ENCODE measurements around the gene HEATR3. TPM values are rescaled to one million over a fixed set of nuclear protein-coding genes. Genes with fewer than 3 reads are reported as not detected.

The HEATR3 gene
- total RNA-seq, 1 donor from 2014 or later: 25.1 TPM

DNA sequence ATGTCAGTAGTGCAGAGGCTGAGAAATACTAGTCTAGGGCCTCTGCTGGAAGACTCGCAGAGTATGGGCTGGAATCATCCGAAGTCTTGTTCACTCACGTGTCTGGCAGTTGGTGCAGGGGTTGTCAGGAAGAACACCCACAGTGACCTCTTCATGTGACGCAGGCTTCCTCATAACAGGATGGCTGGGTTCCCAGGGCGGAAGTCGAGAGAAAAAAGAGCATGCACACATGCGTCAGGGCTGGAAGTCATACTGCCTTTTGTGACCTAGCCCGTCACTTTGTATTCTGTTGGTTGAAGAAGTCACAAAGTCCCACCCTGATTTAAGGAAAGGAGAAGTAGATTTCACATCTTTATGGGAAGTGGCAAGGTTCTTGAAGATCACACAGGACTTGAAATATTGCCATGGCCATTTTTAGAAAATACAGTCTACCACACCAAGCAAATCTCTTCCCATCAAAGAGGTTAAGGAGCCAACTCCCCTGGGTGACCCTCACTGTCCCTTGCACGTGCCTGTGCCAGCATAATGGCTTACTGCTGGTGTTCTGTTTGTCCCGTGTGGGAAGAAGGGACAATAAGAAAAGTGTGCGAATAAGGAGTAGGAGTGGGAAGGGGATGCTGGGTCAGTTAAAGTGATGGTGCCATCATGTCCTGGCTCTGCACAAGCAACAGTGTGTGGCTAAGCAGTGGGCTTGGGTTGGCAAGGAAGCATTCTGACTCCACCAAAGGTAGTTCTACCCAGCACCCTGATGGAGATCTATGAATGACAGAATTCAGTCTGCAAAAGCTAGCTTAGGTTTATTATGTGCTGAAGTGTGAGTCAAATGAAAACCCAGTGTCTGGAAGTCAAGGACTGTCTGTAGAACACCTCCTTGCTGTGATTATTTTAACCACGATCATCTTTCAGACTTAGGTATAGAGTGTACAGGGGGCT lies 28.1 kb downstream of the HEATR3 start:
- Histone ChIP-seq H3K9ac (ENCODE audit: low read depth in 1 of 3, low read length in 3 of 3) (no peak overlapping the region), H3K27me3 (ENCODE audit: control insufficient read depth in 3 of 3, insufficient read depth in 3 of 3, low read length in 3 of 3) (no peaks in the 10 kb centered on the region), H3K9me3 (ENCODE audit: control insufficient read depth in 3 of 3, low read length in 3 of 3) (no peaks in the 10 kb centered on the region), H3K4me3 (ENCODE audit: low read length in 3 of 3) (no peak overlapping the region), H3K36me3 (ENCODE audit: control insufficient read depth in 3 of 3, insufficient read depth in 3 of 3, low read length in 3 of 3) (peaks cover 6 to 16% (median 6%) of the 10 kb centered on the region in 3 donors), H3K27ac (ENCODE audit: low read depth, low read length) (peak overlapping the region; percentile 71), H3K4me1 (ENCODE audit: control insufficient read depth in 3 of 3, insufficient read depth in 3 of 3, low read length in 3 of 3) (peaks cover 0 to 5% (median 3%) of the 10 kb centered on the region in 3 donors)

- Histone ChIP-seq H3K9ac (ENCODE audit: low read depth in 1 of 3, low read length in 3 of 3) (no peak overlapping the region), H3K36me3 (ENCODE audit: control insufficient read depth in 3 of 3, insufficient read depth in 3 of 3, low read length in 3 of 3) (peaks cover 14 to 26% (median 19%) of the 10 kb centered on the region in 3 donors), H3K27me3 (ENCODE audit: control insufficient read depth in 3 of 3, insufficient read depth in 3 of 3, low read length in 3 of 3) (no peaks in the 10 kb centered on the region), H3K4me1 (ENCODE audit: control insufficient read depth in 3 of 3, insufficient read depth in 3 of 3, low read length in 3 of 3) (peaks cover 0 to 5% (median 3%) of the 10 kb centered on the region in 3 donors), H3K27ac (ENCODE audit: low read depth, low read length) (no peak overlapping the region), H3K9me3 (ENCODE audit: control insufficient read depth in 3 of 3, low read length in 3 of 3) (no peaks in the 10 kb centered on the region), H3K4me3 (ENCODE audit: low read length in 3 of 3) (no peak overlapping the region)
These were observed 31.0 kb downstream of the HEATR3 start for GRCh38 chr16:50096791-50097190.

DNA sequence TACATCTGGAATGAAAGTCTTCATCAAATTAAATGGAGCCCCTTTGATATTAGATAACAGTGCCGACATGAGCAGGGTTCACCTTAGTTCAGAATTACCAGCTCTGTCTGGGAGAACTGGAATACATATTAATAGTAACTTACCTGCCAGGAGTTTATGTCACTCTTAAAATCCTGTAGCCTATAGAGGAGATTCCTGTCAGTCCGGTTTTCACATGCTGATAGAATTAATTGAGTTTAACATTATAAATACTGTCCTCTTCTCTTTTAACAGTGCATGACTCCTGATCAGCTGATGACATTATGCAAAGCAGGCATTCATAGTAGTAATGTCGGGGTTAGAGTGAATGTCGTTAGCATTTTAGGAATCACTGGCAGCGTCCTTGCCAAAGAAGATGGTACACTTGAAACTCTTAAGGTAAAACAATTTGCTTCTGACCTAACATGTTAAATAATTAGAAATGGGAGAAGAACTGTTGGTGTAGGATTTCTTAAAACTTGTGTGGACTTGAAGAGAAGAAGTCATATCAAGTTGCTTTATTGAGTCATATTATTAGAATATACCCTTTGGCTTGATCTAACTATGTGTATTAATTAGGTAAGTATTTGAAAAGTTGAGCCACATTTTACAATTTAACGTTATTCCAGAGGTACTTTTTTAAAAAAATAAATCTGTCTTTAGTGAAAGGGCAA lies 34.3 kb downstream of the HEATR3 start:
- no peaks in the 10 kb centered on the region for H3K9me3 ChIP-seq (ENCODE audit: control insufficient read depth in 3 of 3, low read length in 3 of 3)
- H3K4me1 ChIP-seq (ENCODE audit: control insufficient read depth in 3 of 3, insufficient read depth in 3 of 3, low read length in 3 of 3): no peaks in the 10 kb centered on the region
- peaks cover 29 to 47% (median 44%) of the 10 kb centered on the region in 3 donors for H3K36me3 ChIP-seq (ENCODE audit: control insufficient read depth in 3 of 3, insufficient read depth in 3 of 3, low read length in 3 of 3)
- H3K27ac ChIP-seq (ENCODE audit: low read depth, low read length): no peak overlapping the region
- no peaks in the 10 kb centered on the region for H3K27me3 ChIP-seq (ENCODE audit: control insufficient read depth in 3 of 3, insufficient read depth in 3 of 3, low read length in 3 of 3)
- H3K9ac ChIP-seq (ENCODE audit: low read depth in 1 of 3, low read length in 3 of 3): no peak overlapping the region
- no peak overlapping the region for H3K4me3 ChIP-seq (ENCODE audit: low read length in 3 of 3)

- no peak overlapping the region for H3K9ac ChIP-seq (ENCODE audit: low read depth in 1 of 3, low read length in 3 of 3)
These were observed 36.4 kb downstream of the HEATR3 start for GRCh38 chr16:50102051-50102746.

DNA sequence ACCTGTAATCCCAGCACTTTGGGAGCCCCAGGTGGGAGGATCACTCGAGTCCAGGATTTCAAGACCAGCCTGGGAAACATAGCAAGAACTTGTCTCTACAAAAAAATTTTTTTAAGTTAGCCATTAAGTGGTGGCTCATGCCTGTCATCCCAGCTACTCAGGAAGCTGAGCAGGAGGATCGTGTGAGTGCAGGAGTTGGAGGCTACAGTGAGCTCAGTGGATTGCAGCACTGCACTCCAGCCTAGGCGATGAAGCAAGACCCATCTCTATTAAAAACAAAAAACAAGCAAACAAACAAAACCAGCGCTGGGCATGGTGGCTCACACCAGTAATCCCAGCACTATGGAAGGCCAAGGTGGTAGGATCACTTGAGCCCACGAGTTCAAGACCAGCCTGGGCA lies 38.0 kb downstream of the HEATR3 start:
- H3K36me3 ChIP-seq (ENCODE audit: control insufficient read depth in 3 of 3, insufficient read depth in 3 of 3, low read length in 3 of 3): peaks cover 28 to 48% (median 46%) of the 10 kb centered on the region in 3 donors
- H3K4me1 ChIP-seq (ENCODE audit: control insufficient read depth in 3 of 3, insufficient read depth in 3 of 3, low read length in 3 of 3): no peaks in the 10 kb centered on the region
- no peaks in the 10 kb centered on the region for H3K9me3 ChIP-seq (ENCODE audit: control insufficient read depth in 3 of 3, low read length in 3 of 3)
- no peak overlapping the region for H3K27ac ChIP-seq (ENCODE audit: low read depth, low read length)
- H3K9ac ChIP-seq (ENCODE audit: low read depth in 1 of 3, low read length in 3 of 3): no peak overlapping the region
- no peak overlapping the region for H3K4me3 ChIP-seq (ENCODE audit: low read length in 3 of 3)
- H3K27me3 ChIP-seq (ENCODE audit: control insufficient read depth in 3 of 3, insufficient read depth in 3 of 3, low read length in 3 of 3): no peaks in the 10 kb centered on the region

More at GRCh38 chr16:50102051-50102746, 36.4 kb downstream of the HEATR3 start:
- Histone ChIP-seq H3K36me3 (ENCODE audit: control insufficient read depth in 3 of 3, insufficient read depth in 3 of 3, low read length in 3 of 3) (peaks cover 28 to 48% (median 46%) of the 10 kb centered on the region in 3 donors), H3K4me3 (ENCODE audit: low read length in 3 of 3) (no peak overlapping the region), H3K4me1 (ENCODE audit: control insufficient read depth in 3 of 3, insufficient read depth in 3 of 3, low read length in 3 of 3) (no peaks in the 10 kb centered on the region), H3K9me3 (ENCODE audit: control insufficient read depth in 3 of 3, low read length in 3 of 3) (no peaks in the 10 kb centered on the region), H3K27ac (ENCODE audit: low read depth, low read length) (no peak overlapping the region), H3K27me3 (ENCODE audit: control insufficient read depth in 3 of 3, insufficient read depth in 3 of 3, low read length in 3 of 3) (no peaks in the 10 kb centered on the region)

DNA sequence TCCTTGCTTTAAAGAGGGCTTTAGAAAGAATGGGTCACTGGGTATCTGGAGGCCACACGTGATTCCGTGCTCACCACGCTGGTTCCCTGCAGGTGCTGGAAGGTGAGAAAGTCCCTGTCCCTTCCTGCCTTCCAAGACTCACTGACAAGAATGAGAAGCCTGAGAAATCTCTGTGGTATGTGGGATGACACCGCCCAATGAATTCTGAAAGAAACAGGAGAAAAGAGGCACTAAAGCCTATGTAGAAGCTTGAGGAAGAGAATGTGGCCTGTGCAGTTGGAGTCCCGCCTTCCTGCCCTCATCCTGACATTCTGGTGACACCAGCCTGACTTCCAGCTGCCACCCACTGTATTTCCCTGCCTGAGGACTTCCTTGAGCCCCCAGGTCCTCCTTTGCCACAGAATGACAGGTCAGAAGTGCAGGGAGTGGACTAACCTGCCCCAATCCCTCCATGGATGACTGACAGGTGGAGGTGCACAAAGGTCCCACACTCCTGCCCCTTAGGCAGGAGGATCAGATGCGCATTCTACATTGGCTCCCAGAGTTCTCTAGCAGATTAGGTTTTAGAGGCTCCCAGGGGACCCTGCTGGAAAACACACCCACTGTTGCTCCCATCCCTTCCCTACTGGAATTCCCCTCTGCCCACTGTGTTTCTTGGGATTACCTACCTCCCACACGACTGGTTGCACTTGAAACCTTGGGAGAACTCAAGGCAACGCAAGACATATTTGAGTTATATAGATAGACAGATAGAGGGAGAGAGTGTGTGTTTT lies 48.8 kb downstream of the HEATR3 start:
- H3K9ac ChIP-seq (ENCODE audit: low read depth in 1 of 3, low read length in 3 of 3): no peak overlapping the region
- no peak overlapping the region for H3K27ac ChIP-seq (ENCODE audit: low read depth, low read length)
- H3K27me3 ChIP-seq (ENCODE audit: control insufficient read depth in 3 of 3, insufficient read depth in 3 of 3, low read length in 3 of 3): no peaks in the 10 kb centered on the region
- H3K4me3 ChIP-seq (ENCODE audit: low read length in 3 of 3): no peak overlapping the region
- H3K36me3 ChIP-seq (ENCODE audit: control insufficient read depth in 3 of 3, insufficient read depth in 3 of 3, low read length in 3 of 3): no peaks in the 10 kb centered on the region
- no peaks in the 10 kb centered on the region for H3K4me1 ChIP-seq (ENCODE audit: control insufficient read depth in 3 of 3, insufficient read depth in 3 of 3, low read length in 3 of 3)
- H3K9me3 ChIP-seq (ENCODE audit: control insufficient read depth in 3 of 3, low read length in 3 of 3): no peaks in the 10 kb centered on the region

DNA sequence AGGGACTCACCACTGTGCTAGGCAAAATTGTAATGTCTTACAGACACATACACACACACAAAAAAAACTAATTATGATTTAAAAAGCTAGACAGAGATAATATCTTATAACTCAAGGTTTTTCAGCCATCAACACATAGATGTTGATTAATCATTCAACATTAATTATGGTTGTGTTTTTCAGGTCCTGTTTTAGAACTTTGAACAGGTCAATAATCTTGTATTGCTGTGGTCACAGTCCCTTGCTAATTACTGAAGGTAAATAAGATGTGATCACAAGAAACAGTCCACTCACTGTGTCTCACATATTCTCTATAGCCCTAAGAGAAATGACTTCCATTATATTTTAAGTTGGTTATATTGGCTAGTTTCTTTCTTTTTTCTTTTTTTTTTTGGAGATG lies 54.9 kb downstream of the HEATR3 start:
- H3K4me1 ChIP-seq (ENCODE audit: control insufficient read depth in 3 of 3, insufficient read depth in 3 of 3, low read length in 3 of 3): no peaks in the 10 kb centered on the region
- no peak overlapping the region for H3K4me3 ChIP-seq (ENCODE audit: low read length in 3 of 3)
- no peaks in the 10 kb centered on the region for H3K9me3 ChIP-seq (ENCODE audit: control insufficient read depth in 3 of 3, low read length in 3 of 3)
- H3K27me3 ChIP-seq (ENCODE audit: control insufficient read depth in 3 of 3, insufficient read depth in 3 of 3, low read length in 3 of 3): no peaks in the 10 kb centered on the region
- H3K36me3 ChIP-seq (ENCODE audit: control insufficient read depth in 3 of 3, insufficient read depth in 3 of 3, low read length in 3 of 3): no peaks in the 10 kb centered on the region
- H3K27ac ChIP-seq (ENCODE audit: low read depth, low read length): no peak overlapping the region
- no peak overlapping the region for H3K9ac ChIP-seq (ENCODE audit: low read depth in 1 of 3, low read length in 3 of 3)

DNA sequence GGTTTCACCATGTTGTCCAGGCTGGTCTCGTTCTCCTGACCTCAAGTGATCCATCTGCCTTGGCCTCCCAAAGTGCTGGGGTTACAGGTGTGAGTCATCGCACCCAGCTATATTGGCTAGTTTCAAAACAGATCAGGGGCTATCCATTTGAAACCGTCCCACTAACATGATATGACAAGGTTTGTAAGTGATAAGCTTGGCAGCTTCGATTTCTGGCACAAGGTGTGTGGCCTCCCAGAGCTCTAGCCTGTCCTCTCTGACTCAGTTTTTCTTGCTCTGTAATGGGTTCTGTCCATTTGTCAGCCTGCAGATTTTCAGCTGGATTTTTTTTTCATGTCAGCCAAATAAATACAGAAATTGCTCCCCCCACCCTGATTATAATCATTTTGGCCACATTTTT lies 55.5 kb downstream of the HEATR3 start:
- H3K9ac ChIP-seq (ENCODE audit: low read depth in 1 of 3, low read length in 3 of 3): no peak overlapping the region
- H3K27ac ChIP-seq (ENCODE audit: low read depth, low read length): no peak overlapping the region
- no peaks in the 10 kb centered on the region for H3K36me3 ChIP-seq (ENCODE audit: control insufficient read depth in 3 of 3, insufficient read depth in 3 of 3, low read length in 3 of 3)
- no peaks in the 10 kb centered on the region for H3K4me1 ChIP-seq (ENCODE audit: control insufficient read depth in 3 of 3, insufficient read depth in 3 of 3, low read length in 3 of 3)
- no peaks in the 10 kb centered on the region for H3K9me3 ChIP-seq (ENCODE audit: control insufficient read depth in 3 of 3, low read length in 3 of 3)
- no peak overlapping the region for H3K4me3 ChIP-seq (ENCODE audit: low read length in 3 of 3)
- no peaks in the 10 kb centered on the region for H3K27me3 ChIP-seq (ENCODE audit: control insufficient read depth in 3 of 3, insufficient read depth in 3 of 3, low read length in 3 of 3)

- Histone ChIP-seq H3K4me3 (ENCODE audit: low read length in 3 of 3) (no peak overlapping the region), H3K27me3 (ENCODE audit: control insufficient read depth in 3 of 3, insufficient read depth in 3 of 3, low read length in 3 of 3) (no peaks in the 10 kb centered on the region), H3K27ac (ENCODE audit: low read depth, low read length) (no peak overlapping the region), H3K4me1 (ENCODE audit: control insufficient read depth in 3 of 3, insufficient read depth in 3 of 3, low read length in 3 of 3) (no peaks in the 10 kb centered on the region), H3K9ac (ENCODE audit: low read depth in 1 of 3, low read length in 3 of 3) (no peak overlapping the region), H3K9me3 (ENCODE audit: control insufficient read depth in 3 of 3, low read length in 3 of 3) (no peaks in the 10 kb centered on the region), H3K36me3 (ENCODE audit: control insufficient read depth in 3 of 3, insufficient read depth in 3 of 3, low read length in 3 of 3) (no peaks in the 10 kb centered on the region)
These were observed 56.1 kb downstream of the HEATR3 start for GRCh38 chr16:50121721-50122445.
